Middle frontal gyrus (tissue), 1 donor: Measurements from ENCODE around the gene YKT6.
"Not testable (repeated sequence)": the region's sequence is repeated elsewhere in the genome, so short reads cannot be mapped to it uniquely, and the experiment has no call there.

Experiments used
- DNase-seq: peaks from one replicate; pipeline ENCODE4 v3.0.0-alpha.2; 2015; ENCODE audit warnings: low spot score; ENCODE audit errors: extremely low spot score

Gene YKT6

DNA sequence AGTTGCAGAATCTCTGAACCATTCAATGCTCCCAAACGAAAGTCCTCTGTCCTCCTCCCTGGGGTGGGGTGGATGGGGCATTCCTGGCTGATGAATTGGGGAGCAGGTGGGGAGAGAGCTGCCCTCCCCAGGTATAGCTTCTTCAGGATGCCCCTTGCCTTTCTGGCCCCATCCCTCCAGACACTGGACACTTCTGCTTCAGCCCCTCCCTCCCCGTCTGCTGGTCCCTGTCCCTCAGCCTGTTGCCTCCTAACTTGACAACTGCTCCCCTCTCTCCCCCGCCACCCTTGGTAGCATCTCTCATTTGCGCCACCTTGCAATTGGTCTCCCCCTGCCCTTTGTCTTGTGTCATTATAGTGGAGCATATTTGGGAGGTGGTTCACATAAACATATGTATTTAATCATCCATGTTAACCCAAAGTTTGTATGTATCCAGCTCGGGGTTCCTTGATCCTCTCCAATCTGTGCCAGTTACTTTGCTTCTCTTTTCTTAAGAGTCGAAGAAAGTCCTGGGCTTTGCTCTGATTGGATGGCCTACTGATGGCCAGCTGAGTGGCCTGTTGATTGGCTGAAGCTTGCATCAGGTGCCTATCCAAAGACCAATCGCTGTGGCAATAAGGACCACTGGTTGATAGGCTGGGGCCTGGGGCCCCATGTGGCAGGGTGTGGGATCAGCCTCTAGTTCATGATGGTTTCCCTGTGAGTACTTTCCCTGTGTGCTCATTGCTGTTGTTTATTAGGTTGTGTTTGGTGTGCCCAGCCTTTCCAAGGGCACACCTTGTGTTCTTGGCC, 7.6 kb upstream of the YKT6 start:
- no peak for DNase-seq

GRCh38 chr7:44194069-44194468, 6.7 kb upstream of the YKT6 start:
- DNase-seq: no peak

- DNase-seq: no peak
These were observed 6.1 kb upstream of the YKT6 start for GRCh38 chr7:44194562-44195145.

- DNase-seq: no peak
These were observed 4.9 kb upstream of the YKT6 start for GRCh38 chr7:44195889-44196288.

GRCh38 chr7:44196450-44196872, 4.3 kb upstream of the YKT6 start:
- peak; percentile 14 for DNase-seq

GRCh38 chr7:44197474-44197873, 3.3 kb upstream of the YKT6 start:
- DNase-seq: no peak

GRCh38 chr7:44200163-44200562, 615 bp upstream of the YKT6 start:
- DNase-seq: not testable (repeated sequence)

DNA sequence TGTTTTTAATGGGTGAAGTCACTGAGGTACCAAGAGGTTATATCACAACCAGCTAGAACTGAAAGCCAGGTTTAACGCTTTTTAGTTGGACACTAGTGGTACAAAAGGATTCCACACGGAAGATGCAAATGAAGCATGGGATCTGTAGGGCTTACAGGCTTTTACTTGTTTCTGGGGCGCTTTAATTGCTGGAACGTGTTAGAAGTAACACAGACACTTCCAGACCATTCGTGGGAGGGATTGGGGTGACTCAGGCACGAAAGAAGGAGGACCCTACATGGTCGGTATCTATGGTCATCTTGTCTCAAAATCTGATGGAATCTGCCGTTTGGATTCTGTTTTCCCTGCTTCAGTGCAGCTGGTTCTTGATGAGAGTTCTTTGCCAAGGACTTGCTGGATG, 1.0 kb downstream of the YKT6 start:
- no peak for DNase-seq

DNA sequence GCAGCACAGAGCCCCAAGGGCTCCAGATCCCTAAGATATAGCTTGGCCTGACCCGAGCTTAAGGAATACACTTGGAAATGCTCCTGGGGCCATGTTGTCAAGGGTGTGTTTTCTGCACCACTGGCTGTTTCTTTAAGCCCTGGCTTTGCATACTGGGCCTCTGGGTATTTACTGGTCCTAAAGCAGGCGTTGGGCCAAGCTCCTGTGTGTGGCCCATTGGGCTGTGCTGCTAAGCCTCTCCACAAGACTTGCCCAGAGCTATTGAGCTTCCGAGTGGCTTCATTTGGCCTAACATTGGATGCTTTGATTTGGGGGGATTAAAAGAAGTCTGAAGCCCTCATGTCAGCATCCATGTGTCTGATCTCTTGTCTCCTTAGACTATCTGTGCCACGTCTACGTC, 5.2 kb downstream of the YKT6 start:
- no peak for DNase-seq

DNA sequence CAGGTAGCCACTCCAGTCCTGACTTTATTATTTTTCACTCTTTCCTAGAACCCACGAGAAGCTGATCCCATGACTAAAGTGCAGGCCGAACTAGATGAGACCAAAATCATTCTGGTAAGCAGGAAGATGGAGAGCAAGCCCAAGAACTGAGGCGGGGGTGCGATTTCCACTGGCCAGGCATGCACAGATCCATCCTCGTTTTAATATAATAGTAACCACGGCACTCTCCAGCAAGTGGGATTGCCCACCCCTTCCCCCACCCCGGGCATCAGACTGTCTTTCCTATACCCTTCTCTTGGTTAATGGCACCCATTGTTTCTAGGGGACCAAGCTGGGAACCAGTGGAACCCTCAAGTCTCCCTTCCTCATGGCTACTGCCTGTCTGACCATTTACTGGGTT, 7.3 kb downstream of the YKT6 start:
- no peak for DNase-seq

- DNase-seq: no peak
These were observed 9.3 kb downstream of the YKT6 start for GRCh38 chr7:44210107-44210506.

- no peak for DNase-seq
These were observed 10.4 kb downstream of the YKT6 start for GRCh38 chr7:44211126-44211675.

DNA sequence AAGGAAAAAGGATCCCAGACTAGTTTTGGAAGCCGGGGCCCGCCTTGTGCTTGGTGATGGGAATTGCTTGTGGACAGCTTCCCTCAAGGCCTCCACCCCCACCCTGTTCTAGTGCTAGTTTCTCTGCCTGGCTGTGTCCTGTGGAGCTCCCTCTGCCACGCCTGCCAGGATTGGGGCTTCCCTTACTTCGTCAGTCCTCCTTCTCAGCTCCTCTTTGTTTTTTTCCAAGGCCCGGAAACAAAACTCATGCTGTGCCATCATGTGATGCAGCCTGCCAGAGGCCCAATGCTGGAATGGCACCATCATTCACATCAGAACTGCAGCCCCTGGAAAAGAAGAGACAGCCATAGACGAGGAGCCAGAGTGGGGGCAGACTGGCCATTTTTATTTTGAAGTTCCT, 11.2 kb downstream of the YKT6 start:
- DNase-seq: peak; percentile 14

- no peak for DNase-seq
These were observed 11.9 kb downstream of the YKT6 start for GRCh38 chr7:44212581-44213184.

DNA sequence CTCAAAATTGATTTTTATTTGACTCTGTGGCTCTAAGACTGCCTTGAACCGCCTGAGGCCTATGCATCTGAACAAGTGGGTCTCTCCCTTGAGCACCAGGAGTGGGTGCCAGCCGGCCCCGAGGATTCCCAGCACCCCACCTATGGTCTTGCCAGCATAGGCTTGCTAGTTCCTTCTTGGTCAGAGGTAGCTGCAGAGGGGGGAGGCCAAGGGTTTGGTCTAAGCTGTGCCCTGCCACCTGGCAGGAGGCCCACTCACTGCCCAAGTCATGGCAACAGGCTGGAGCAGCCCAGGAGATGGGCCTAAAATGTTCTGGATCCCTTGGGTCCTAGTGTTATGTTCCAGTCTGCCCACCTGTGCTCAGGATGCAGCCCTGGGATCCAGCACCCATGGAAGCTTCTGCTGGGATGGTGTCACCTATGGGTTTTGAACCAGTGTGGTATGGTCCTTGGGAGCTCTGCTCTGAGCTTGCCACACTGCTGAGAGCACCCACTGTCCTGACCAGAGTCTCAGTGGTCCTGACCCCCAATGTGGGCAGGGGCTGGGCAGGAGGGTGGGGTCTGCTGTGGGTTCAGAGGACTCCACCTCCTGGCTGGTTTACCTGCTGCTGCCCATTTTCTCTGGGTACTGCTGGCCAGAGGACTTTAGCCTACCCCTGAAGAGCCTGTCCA, 12.6 kb downstream of the YKT6 start:
- DNase-seq: no peak

DNA sequence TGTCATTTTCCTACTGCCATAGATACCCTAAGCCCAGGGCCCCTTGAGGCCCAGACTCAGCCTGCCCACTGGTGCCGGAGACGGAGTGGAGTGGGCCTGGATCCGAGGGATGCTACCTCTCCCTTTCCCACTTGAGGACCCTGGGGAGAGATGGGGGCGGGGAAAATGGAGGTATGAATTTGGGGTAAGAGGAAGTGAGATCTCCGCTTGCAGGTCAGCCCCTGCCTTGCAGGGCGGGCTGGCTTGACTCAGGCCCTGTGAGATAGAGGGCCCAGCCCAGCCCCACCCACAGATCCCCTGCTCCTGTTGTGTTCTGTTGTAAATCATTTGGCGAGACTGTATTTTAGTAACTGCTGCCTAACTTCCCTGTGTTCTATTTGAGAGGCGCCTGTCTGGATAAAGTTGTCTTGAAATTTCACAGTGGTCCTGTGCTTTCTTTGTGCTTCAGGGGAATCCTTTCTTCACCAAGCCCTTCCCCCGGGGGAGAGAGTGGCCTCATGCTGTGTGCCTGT, 13.2 kb downstream of the YKT6 start:
- no peak for DNase-seq

DNA sequence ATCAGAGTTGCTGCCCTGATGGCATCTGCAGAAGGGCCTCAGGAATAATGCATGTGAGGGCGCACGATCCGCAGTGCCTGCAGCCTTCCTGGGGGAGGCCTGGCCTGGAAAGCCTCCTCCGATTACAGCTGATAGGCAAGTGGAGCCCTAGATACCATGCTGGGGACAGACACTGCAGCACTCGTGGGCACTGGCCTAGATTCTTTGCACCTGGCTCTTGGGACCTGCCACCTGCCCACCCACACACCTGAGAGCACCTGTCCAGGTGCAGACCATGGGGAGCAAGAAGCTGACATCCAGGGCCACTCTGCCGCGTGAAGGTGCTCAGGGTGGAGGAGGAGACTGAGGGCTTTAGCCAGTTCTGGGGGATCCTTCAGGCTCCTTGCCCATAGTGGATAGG, 14.8 kb downstream of the YKT6 start:
- no peak for DNase-seq

- no peak for DNase-seq
These were observed 15.2 kb downstream of the YKT6 start for GRCh38 chr7:44216019-44216418.

- no peak for DNase-seq
These were observed 15.9 kb downstream of the YKT6 start for GRCh38 chr7:44216521-44217222.

- DNase-seq: no peak
These were observed 16.5 kb downstream of the YKT6 start for GRCh38 chr7:44217223-44217714.

- no peak for DNase-seq
These were observed 17.1 kb downstream of the YKT6 start for GRCh38 chr7:44217852-44218402.
